ENCODE measurements around the gene MPPE1.
"Not testable (repeated sequence)": the region's sequence is repeated elsewhere in the genome, so short reads cannot be mapped to it uniquely, and the experiment has no call there.

MPPE1 gene

DNA sequence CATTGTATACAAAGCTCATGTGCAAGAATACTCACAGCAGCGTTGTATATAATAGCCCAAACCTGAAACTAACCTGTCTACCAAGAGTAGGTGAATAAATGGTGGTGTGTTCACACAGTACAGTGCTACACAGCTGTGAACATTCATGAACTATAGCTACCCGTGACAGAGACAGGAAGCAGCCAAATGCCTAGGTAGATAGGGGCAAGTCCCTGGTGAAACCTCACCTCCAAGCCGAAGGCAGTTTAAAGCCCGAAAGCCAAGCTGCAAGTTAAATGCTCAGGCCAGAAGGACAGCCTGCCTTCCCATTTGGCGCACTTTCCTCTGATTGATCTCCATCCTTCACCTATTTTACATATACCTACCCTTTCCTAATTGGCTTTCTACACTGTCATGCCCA lies 36.7 kb upstream of the MPPE1 start:
- FAIRE-seq (no peak), DNase-seq (ENCODE audit: insufficient read length, low spot score) (no peak)
- TF ChIP-seq POLR2A (IDR thresholded peaks at IDR 0.05; ENCODE audit: low read depth, low read length), result no peak

DNA sequence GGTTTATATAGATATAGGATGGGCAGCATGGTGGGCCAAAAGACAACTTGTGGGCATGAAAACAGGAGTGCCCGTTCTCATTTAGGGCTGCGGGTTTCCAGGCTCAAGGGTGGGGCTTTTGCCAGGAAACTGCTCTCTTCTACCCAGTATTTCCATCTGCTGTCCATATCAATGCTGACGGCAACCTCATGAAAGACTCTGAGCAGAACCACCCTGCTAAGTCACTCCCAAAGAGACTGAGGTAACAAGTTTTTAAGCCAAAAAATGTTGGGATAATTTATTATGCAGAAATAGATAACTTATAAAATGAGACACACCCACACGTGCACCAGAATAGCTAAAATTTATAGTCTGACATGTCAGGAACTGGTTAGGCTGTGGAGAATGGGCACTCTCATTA lies 36.1 kb upstream of the MPPE1 start:
- no peak for TF ChIP-seq POLR2A (IDR thresholded peaks at IDR 0.05; ENCODE audit: low read depth, low read length)
- no peak for DNase-seq (ENCODE audit: insufficient read length, low spot score)
- no peak for FAIRE-seq

GRCh38 chr18:11943551-11943950 lies 35.4 kb upstream of the MPPE1 start:
- no peak for TF ChIP-seq POLR2A (IDR thresholded peaks at IDR 0.05; ENCODE audit: low read depth, low read length)
- FAIRE-seq (no peak), DNase-seq (ENCODE audit: insufficient read length, low spot score) (no peak)

DNA sequence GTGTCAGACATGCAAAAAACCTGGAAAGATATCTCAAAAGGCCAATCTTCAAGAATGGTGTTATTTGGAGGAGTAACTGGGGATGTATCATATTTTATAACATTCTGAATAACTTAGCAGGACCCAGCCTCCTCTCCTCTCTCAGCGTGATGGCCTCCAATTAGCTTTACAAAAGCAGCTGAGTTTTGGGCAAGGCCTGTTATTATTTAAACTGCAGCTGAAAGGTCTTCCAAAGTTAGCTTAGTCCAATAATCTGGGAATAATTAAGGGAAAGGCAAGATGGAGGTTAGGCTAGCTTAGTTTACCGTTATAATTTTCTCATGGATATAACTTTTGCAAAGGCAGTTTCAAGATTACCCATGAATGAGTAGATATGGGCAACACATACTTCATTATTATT lies 32.8 kb upstream of the MPPE1 start:
- TF ChIP-seq POLR2A (IDR thresholded peaks at IDR 0.05; ENCODE audit: low read depth, low read length), result no peak
- no peak for FAIRE-seq
- DNase-seq (ENCODE audit: insufficient read length, low spot score), result no peak

- peak; percentile 91 for FAIRE-seq
- DNase-seq (ENCODE audit: insufficient read length, low spot score), result peak; percentile 46
- TF ChIP-seq POLR2A (IDR thresholded peaks at IDR 0.05; ENCODE audit: low read depth, low read length), result no peak
These were observed 29.9 kb upstream of the MPPE1 start for GRCh38 chr18:11937874-11938478.

DNA sequence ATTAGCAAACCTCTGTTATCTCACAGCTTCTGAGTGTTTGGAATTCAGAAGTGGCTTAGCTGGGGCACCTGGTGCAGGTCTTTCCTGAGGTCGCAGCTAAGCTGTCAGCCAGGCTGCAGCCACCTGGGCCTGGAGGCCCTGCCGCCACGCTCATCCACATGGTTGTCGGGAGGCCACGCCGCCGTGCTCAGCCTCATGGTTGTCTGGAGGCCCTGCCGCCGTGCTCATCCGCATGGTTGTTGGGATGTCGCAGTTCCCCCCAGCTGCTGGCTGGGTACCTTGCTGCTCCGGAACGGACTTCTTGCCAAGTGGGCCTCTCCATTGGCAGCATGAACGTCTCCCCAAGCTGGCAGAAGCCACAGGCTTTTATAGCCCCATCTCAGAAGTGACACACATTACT lies 24.3 kb upstream of the MPPE1 start:
- no peak for FAIRE-seq

DNA sequence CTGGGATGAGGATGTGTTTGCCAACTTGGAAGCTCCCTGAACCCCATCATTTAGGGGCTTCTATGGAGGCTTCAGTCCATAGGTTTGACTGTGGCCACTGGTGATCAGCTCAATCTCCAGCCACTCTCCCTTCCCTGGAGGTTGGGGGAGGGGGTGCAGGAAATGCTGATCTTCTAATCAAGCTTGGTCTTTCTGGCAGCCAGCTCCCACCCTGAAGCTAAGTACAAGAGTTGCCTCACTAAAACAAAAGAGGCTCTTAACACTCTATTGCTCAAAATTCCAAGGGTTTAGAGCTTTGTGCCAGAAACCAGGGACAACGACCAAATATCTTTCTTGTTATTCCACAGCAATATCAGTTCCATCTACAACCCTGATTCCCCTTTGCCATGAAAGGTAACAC lies 19.4 kb upstream of the MPPE1 start:
- no peak for FAIRE-seq
- no peak for TF ChIP-seq POLR2A (IDR thresholded peaks at IDR 0.05; ENCODE audit: low read depth, low read length)

More for the DNA sequence above, 24.3 kb upstream of the MPPE1 start:
- DNase-seq (ENCODE audit: insufficient read length, low spot score), result no peak
- no peak for TF ChIP-seq POLR2A (IDR thresholded peaks at IDR 0.05; ENCODE audit: low read depth, low read length)

DNA sequence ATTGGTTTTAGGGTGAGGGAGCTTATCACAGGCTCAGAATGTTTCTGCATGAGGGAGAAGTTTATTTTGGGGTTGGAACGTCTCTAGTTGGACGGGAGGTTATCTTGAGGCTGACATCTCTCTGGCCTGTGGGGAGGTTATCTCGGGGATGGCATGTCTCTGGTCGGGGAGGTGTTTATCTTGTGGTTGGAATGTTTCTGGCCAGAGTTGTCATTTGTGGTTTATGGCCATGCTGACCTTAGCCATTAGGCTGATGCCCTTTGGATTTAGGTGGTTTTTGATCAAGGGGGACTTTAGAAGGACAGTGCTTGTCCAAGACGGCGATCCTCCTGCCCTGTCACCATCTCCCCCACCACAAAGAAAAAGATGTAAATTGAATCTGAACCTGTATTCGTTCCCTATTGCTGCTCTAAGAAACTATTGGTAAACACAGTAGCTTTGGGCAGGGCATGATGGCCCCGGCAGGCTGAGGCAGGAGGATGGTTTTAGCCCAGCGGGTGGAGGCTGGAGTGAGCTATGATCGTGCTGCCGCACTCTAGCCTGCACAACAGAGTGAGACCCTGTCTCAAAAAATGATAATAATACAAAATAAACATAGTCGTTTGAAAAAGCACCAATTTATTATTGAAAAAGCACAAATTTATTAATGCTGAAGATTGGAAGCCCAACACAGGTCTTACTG lies 17.8 kb upstream of the MPPE1 start:
- no peak for FAIRE-seq
- DNase-seq (ENCODE audit: insufficient read length, low spot score), result no peak
- no peak for TF ChIP-seq POLR2A (IDR thresholded peaks at IDR 0.05; ENCODE audit: low read depth, low read length)

More for the DNA sequence above, 19.4 kb upstream of the MPPE1 start:
- DNase-seq (ENCODE audit: insufficient read length, low spot score), result no peak

DNA sequence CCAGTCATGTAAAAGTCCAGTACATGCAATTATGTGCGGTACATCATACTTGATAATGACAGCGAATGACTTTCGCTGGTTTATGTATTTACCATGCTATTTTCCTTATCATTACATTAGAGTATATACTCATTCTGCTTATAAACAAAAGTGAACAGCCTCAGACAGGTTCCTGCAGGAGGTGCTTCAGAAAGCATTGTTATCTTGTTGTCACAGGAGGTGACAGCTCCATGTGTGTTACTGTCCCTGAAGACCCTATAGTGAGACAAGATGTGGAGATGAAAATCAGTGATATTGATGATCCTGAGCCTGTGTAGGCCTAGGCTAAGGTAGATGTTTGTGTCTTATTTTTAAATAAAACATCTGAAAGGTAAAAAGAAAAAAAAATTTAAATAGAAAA lies 15.3 kb upstream of the MPPE1 start:
- DNase-seq (ENCODE audit: insufficient read length, low spot score), result no peak
- TF ChIP-seq POLR2A (IDR thresholded peaks at IDR 0.05; ENCODE audit: low read depth, low read length), result no peak
- FAIRE-seq, result no peak

DNA sequence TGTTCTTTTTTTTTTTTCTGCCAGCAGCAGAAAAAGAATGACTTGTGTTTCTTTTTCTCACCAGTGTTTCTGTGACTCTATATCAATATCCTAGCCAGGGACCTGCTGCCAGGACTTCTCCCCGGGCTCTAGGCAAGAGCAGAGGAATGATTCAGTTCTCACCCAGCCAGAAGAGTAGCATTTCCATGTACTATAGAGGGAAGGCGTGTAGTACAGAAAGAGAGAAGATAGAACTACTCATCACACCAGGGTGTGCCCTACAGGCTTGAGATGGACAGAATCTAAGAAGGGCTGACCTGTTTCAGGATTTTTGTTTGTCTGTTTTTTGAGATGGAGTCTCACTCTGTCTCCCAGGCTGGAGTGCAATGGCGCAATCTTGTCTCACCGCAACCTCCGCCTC lies 11.4 kb upstream of the MPPE1 start:
- DNase-seq (ENCODE audit: insufficient read length, low spot score); FAIRE-seq: not testable (repeated sequence)

GRCh38 chr18:11916880-11917279 lies 8.8 kb upstream of the MPPE1 start:
- DNase-seq (ENCODE audit: insufficient read length, low spot score); FAIRE-seq: not testable (repeated sequence)

- DNase-seq (ENCODE audit: insufficient read length, low spot score) (no peak), FAIRE-seq (no peak)
- no peak for TF ChIP-seq POLR2A (IDR thresholded peaks at IDR 0.05; ENCODE audit: low read depth, low read length)
These were observed 1.5 kb upstream of the MPPE1 start for GRCh38 chr18:11909591-11910026.

GRCh38 chr18:11909061-11909455 lies 941 bp upstream of the MPPE1 start:
- DNase-seq (ENCODE audit: insufficient read length, low spot score) (no peak), FAIRE-seq (no peak)
- TF ChIP-seq POLR2A (IDR thresholded peaks at IDR 0.05; ENCODE audit: low read depth, low read length), result no peak

- DNase-seq (ENCODE audit: insufficient read length, low spot score), result no peak
- no peak for FAIRE-seq
- TF ChIP-seq POLR2A (IDR thresholded peaks at IDR 0.05; ENCODE audit: low read depth, low read length), result no peak
These were observed 917 bp downstream of the MPPE1 start for GRCh38 chr18:11906926-11907874.

Data from H54 (cell line).